Measurements from ENCODE around the gene PLEKHA7.
"Not testable (repeated sequence)": the region's sequence is repeated elsewhere in the genome, so short reads cannot be mapped to it uniquely, and the experiment has no call there.

The PLEKHA7 gene

GRCh38 chr11:16891165-16891564, 123.0 kb downstream of the PLEKHA7 start:
- H3K4me3 ChIP-seq (ENCODE audit: low read length), result no peak overlapping the region
- TF ChIP-seq CTCF (conservative IDR thresholded peaks at IDR 0.05; ENCODE audit: low read length), result no peak
- DNase-seq (ENCODE audit: low read depth), result peak; percentile 22

GRCh38 chr11:16890442-16890841, 123.8 kb downstream of the PLEKHA7 start:
- no peak for DNase-seq (ENCODE audit: low read depth)
- H3K4me3 ChIP-seq (ENCODE audit: low read length), result no peak overlapping the region
- no peak for TF ChIP-seq CTCF (conservative IDR thresholded peaks at IDR 0.05; ENCODE audit: low read length)

GRCh38 chr11:16889905-16890304, 124.3 kb downstream of the PLEKHA7 start:
- no peak for TF ChIP-seq CTCF (conservative IDR thresholded peaks at IDR 0.05; ENCODE audit: low read length)
- H3K4me3 ChIP-seq (ENCODE audit: low read length), result no peak overlapping the region

GRCh38 chr11:16889010-16889409, 125.2 kb downstream of the PLEKHA7 start:
- DNase-seq (ENCODE audit: low read depth); H3K4me3 ChIP-seq (ENCODE audit: low read length): not testable (repeated sequence)

More at GRCh38 chr11:16889905-16890304, 124.3 kb downstream of the PLEKHA7 start:
- no peak for DNase-seq (ENCODE audit: low read depth)

GRCh38 chr11:16887887-16888286, 126.3 kb downstream of the PLEKHA7 start:
- DNase-seq (ENCODE audit: low read depth); H3K4me3 ChIP-seq (ENCODE audit: low read length): not testable (repeated sequence)

- H3K4me3 ChIP-seq (ENCODE audit: low read length), result no peak overlapping the region
- DNase-seq (ENCODE audit: low read depth), result no peak
- TF ChIP-seq CTCF (conservative IDR thresholded peaks at IDR 0.05; ENCODE audit: low read length), result no peak
These were observed 131.0 kb downstream of the PLEKHA7 start for GRCh38 chr11:16883174-16883573.

GRCh38 chr11:16881766-16882165, 132.4 kb downstream of the PLEKHA7 start:
- DNase-seq (ENCODE audit: low read depth), result no peak
- no peak for TF ChIP-seq CTCF (conservative IDR thresholded peaks at IDR 0.05; ENCODE audit: low read length)
- H3K4me3 ChIP-seq (ENCODE audit: low read length), result no peak overlapping the region

- TF ChIP-seq CTCF (conservative IDR thresholded peaks at IDR 0.05; ENCODE audit: low read length), result peak; percentile 48
- peak; percentile 42 for DNase-seq (ENCODE audit: low read depth)
- no peak overlapping the region for H3K4me3 ChIP-seq (ENCODE audit: low read length)
These were observed 133.0 kb downstream of the PLEKHA7 start for GRCh38 chr11:16881074-16881709.

All from AG10803 (cell line).